NOMO-1 (cell line): ENCODE measurements around the gene GOLGA8K.
"Not testable (repeated sequence)": the region's sequence is repeated elsewhere in the genome, so short reads cannot be mapped to it uniquely, and the experiment has no call there.

Experiments
- DNase-seq, 2 experiments: peaks; one replicate each; lab custom pipeline; 2025; ENCODE audit not compliant: unreplicated experiment in 2 of 2; lab: John Stamatoyannopoulos, UW

GOLGA8K gene

DNA sequence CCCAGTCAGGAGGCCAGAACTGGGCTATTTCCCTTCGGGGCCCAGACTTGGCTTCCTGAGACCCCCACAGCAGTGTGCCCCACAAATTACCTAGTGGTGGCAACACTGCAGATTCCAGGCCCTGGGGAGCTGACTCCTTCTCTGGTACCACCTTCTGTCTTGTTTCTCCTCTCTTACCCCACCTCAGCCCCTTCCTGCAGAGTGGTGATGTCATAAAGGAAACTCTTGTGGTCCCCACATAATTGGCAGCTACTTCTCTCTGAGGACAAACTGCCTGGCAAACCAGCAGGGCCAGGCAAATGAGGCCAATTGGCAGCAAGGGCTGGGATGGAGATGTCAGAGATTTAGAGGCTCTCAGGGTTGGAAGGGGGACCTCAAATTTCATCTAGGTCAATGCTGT is 44.6 kb downstream of the GOLGA8K start:
- not testable (repeated sequence) for DNase-seq

DNA sequence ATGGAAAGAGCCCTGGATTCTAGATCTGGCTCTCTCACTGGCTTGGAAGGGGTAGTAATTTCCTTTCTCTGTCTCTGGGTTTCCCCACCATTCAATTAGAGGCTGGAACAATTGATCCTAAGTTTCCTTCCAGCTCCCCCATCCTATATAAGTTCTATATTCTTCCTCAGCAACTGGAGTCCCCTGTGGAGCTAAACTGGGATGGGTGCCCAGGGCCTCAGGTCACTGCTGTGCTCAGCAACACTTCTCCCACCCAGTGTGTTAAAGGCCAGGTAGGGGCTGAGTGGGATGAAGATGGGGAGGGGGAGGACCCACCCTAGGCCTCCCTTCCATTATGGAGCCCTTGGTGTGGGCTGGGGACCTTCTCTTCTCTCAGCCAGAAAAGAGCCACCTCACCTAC is 46.2 kb downstream of the GOLGA8K start:
- not testable (repeated sequence) for DNase-seq

DNA sequence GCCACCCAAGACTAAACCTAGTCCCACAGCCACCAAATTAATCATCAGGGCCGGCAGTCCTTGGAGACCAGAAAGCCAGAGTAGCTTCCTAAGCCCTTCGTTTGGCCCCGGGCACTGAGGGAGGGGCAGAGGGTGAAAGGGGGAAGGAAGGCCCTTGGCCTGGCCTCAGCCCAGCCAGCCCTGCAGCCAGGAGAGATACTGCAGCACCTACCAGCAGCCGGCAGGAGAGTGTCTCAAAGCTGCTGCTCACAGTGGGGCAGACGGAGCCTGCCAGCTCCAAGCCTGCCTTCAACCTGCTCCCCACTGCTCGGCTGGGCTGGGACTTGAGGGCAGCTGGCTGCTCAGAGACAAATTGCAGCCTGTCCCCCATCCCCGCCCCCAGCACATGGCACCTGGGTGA is 50.3 kb downstream of the GOLGA8K start:
- not testable (repeated sequence) for DNase-seq

GRCh38 chr15:32350563-32351220 is 52.4 kb downstream of the GOLGA8K start:
- DNase-seq = not testable (repeated sequence)

- DNase-seq = not testable (repeated sequence)
These were observed 56.1 kb downstream of the GOLGA8K start for GRCh38 chr15:32347037-32347436.

DNA sequence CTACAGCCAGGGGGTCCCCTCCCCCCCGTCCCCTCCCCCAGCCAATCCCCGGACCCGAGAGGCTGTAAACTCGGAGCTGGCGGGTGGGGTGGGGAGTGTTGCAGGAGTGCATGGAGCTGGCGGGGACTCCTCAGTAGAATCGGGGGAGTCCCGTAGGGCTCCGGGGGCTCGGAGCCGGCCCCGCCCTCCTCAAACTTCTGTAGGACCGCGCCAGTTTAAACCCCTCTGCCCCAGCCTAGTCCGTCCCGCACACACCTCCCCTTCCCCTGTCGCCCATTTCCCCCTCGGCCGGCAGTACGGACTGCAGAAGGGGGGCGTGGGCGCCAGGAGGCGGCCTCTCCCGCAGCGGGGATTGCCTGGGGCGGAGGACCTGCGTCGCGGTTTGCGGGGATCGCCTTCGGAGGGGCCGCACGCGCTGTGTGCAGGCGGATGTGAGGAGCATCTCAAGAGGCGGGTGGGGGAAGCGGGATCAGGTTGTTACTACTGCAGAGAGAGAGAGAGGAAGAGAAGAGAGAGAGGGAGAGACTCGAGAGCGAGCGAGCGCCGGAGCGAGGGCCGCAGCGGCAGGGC is 57.0 kb downstream of the GOLGA8K start:
- DNase-seq = not testable (repeated sequence)

- DNase-seq = not testable (repeated sequence)
These were observed 59.2 kb downstream of the GOLGA8K start for GRCh38 chr15:32343921-32344320.
